K562 treated with DMSO at 1 percent for 12 hours (cell line): ENCODE data around the gene HNRNPLL. TPM values are rescaled to one million over a fixed set of nuclear protein-coding genes. Genes with fewer than 3 reads are reported as not detected.

Experiments used
- total RNA-seq: library from RNA; unstranded; fragments of 300-600 nt; gene quantifications from 2 replicates; pipeline ENCODE4 v1.2.3, GENCODE V29; 2022; ENCODE audit not compliant: insufficient read depth

HNRNPLL gene
- 19.8 and 33.7 TPM in 2 replicates for total RNA-seq

DNA sequence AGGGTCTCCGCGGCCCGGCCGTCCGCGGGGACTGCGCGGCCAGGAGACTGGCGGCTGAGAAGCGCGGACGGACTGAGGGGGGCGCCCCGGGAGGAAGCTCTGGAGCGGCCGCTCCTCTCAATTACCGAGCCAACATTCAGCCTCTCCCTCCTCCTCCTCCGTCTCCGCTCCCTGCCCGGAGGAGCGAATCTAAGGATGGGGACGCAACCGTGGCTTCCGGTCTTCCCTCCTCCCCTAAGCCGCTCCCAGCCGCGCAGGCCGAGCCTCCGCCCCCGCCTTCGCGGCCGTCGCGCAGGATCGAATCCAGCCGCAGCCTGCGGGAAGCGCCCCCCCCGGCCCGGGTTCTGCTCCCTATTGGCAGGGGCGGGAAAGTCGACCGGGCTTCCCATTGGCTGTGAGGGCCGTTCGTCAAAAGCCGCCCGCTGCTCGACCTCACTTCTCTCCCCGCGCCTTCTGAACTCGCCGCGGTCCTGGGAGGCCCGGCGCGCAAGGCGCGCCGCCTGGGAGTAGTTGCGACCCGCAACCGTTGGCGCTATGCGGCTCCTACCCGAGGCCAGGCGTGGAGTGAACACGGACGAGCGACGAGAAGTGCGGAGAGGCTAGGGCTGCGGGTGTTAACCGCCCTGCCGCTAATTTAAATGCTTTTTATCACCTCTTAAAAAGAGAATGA, at the start of gene HNRNPLL:
HNRNPLL (minus strand) TSS at position 197 of the 670 bp plus-strand sequence. CDS start 302 bp downstream, outside the sequence.

Other genes starting within 250 kb of the HNRNPLL start
- gene ATL2, start 225.7 kb downstream of the HNRNPLL start, total RNA-seq, result 18.0 and 51.5 TPM in 2 replicates
- gene GALM, start 63.2 kb upstream of the HNRNPLL start, total RNA-seq, result 26.0 and 47.7 TPM in 2 replicates
- 79.0 and 106 TPM in 2 replicates for gene SRSF7, start 148.4 kb upstream of the HNRNPLL start, total RNA-seq
- 3.8 and 6.7 TPM in 2 replicates for gene GEMIN6, start 175.3 kb upstream of the HNRNPLL start, total RNA-seq